RWPE1 (cell line): ENCODE measurements around the gene SAMD4B.

ENCODE experiments used
- CTCF ChIA-PET: fragments of 350-600 bp; sonication (Branson Sonifier 250); formaldehyde crosslinking; extraction: SDS; loops from one replicate; lab custom pipeline; 2021; lab: Yijun Ruan, JAX
- POLR2A ChIA-PET: fragments of 400-600 bp; formaldehyde crosslinking; extraction: SDS; loops from one replicate; lab custom pipeline; 2020; ENCODE audit warnings: antibody characterized with exemption; ENCODE audit not compliant: low non-redundant PET; lab: Yijun Ruan, JAX
- DNase-seq: peaks from one replicate; pipeline ENCODE4 v3.0.0; 2012; ENCODE audit warnings: low spot score
- H3K27ac ChIP-seq: fragments of 450-650 bp; 2 replicates; pipeline ENCODE4 v1.5.1; 2017
- CTCF ChIP-seq: fragments of 450-650 bp; conservative IDR thresholded peaks from 2 replicates; pipeline ENCODE4 v1.5.1; 2017; ENCODE audit warnings: low read depth, mild to moderate bottlenecking

SAMD4B gene

DNA sequence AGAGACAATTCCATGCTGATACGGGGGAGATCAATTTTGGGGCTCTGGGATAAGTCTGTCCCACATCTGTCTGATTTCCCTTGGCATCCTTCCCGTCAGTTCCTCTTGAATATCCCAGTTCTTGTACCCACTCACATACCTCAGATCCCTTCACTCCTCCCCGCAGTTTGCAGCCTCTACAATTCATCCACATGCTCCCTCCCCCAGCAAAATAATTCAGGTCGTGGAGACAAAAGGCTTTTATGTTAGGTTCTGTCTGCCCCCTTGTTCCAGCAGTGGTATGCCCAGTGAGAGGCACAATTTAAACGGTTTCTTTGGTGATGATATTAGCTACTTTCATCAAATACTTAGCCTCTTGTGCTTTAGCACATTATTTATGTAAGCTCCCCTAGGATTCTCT, 83.9 kb downstream of the SAMD4B start:
- TF ChIP-seq CTCF, result no peak
- H3K27ac ChIP-seq, result no peak overlapping the region
- CTCF ChIA-PET, result interaction anchor here (1.3 kb wide), 1 partner anchor 28 kb away, joined by 5 read pairs; no protein-coding TSS in a partner anchor
- POLR2A ChIA-PET, result no interaction called here
- DNase-seq, result no peak

DNA sequence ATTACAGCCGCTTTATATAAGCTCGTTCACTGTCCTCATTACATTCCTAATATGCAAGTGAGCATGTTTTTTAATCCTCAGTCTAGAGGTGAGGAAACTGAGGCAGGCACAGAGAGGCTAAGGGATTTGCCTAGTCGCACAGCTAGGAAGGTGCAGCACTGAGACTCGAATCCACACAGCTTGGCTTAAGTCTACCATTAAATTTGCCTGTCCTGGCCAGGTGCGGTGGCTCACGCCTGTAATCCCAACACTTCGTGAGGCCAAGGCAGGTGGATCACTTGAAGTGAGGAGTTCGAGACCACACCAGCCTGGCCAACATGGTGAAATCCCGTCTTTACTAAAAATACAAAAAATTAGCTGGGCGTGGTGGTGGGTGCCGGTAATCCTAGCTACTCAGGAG, 85.5 kb downstream of the SAMD4B start:
- no peak for DNase-seq
- ChIA-PET CTCF (no interaction called here), POLR2A (interaction anchor here (0.9 kb wide), 1 partner anchor 8 kb away, joined by 5 read pairs; the partner anchor contains the start of gene RPS16)
- peak overlapping the region; percentile 90 for H3K27ac ChIP-seq
- TF ChIP-seq CTCF, result no peak

DNA sequence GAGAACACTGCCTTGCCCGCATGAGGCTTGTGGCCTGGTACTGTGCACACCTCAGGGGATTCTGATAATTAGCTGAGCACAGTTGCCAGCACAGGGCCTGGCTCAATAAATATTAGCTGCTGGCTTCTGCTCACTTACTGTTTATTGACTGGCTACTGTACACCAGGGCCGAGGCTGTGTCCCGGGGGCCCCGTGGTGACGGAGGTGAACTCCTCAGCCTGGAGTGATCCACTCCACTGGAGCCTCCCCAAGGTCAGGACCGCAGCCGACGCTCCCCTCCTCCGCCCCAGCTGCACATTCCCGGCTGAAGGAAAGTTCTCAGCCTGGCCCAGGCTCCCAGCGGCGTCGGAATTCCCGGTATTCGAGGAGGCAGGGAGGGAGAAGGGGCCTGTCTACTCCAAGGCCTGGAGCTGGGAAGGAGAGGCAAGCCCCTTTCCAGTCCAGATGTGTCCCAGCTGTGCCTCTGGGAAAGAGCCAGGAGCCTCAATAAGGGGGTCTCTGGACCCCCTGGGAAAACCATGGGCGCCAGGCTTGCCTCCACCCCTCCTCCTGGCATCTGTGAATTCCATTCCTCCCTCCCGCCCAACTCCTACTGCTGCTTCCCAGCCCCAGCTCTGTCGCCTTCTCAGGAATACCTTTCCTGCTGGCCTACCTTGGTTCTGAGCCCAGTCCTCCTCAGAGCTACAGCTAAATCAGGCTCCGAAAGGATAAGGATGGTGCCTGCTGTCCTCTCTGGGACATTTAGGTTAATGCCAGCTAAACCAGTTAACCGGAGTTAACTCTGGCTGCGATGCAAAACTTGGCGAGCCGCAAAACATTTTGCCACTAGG, 86.3 kb downstream of the SAMD4B start:
- no peak for TF ChIP-seq CTCF
- ChIA-PET POLR2A (interaction anchor here (0.6 kb wide), 1 partner anchor 148 kb away, joined by 3 read pairs; no protein-coding TSS in a partner anchor), CTCF (interaction anchor here (0.7 kb wide), 1 partner anchor 32 kb away, joined by 7 read pairs; no protein-coding TSS in a partner anchor)
- H3K27ac ChIP-seq, result peak overlapping the region; percentile 90
- DNase-seq, result no peak

DNA sequence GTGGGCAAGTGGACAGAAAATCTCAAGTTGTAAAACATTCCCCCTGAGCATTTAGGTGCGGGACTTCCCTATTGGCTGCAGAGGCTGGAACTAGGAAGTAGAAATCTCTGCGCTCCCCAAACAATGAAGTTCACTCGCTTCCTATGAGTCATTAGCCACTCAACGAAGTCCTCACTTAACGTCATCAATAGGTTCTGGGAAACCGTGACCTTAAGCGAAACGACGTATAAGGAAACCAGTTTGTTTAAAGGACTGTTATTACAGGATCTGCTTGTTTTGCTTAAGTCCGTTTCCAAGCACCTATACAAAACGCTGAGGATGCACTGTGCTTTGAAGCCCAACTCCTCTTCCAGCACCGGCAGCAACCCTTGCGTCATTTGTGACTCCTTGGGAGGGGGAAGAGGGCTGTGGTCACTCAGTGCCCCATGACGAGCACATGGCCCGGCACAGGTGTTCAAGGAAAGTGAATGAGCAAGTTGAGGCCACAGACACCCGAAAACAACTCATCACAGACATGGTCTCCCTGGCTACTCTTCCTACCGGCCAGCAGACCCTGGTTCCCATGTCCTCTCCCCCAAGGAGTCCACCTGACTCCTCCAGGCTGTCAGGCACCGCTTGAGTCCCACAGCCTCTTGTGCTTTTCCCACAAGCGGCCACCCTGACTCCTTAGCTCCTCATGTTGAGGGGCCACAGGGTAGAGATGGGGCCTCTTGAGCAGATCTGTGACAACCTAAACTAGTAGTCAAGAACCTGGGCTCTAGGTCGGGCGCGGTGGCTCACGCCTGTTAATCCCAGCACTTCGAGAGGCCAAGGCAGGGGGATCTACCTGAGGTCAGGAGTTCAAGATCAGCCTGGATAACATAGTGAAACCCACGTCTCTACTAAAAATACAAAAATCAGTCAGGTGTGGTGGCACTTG, 88.7 kb downstream of the SAMD4B start:
- ChIA-PET POLR2A (no interaction called here), CTCF (interaction anchor here (0.5 kb wide), 1 partner anchor 579 kb away, joined by 3 read pairs; no protein-coding TSS in a partner anchor)
- TF ChIP-seq CTCF, result no peak
- peak; percentile 83 for DNase-seq
- H3K27ac ChIP-seq, result peak overlapping the region; percentile 90

DNA sequence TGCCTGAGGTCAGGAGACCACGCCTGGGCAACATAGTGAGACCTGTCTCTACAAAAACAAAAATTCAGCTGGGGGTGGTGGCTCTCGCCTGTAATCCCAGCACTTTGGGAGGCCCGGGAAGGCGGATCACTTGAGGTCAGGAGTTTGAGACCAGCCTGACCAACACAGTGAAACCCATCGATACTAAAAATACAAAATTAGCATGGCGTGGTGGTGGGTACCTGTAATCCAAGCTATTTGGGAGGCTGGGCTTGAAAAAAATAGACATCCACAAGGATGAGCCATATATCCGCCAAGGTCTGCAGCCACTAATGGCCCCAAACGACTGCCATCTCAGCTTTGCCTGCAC, 90.4 kb downstream of the SAMD4B start:
- ChIA-PET CTCF (interaction anchor here (1.2 to 1.7 kb wide), 2 partner anchors 12 to 35 kb away, joined by 3 to 8 read pairs; partner anchors contain the start of gene SUPT5H), POLR2A (interaction anchor here (0.6 kb wide), 2 partner anchors 17 to 55 kb away, joined by 3 read pairs; no protein-coding TSS in a partner anchor)
- H3K27ac ChIP-seq, result peak overlapping the region; percentile 90
- TF ChIP-seq CTCF, result no peak
- DNase-seq, result no peak

- no peak for TF ChIP-seq CTCF
- no peak for DNase-seq
- POLR2A ChIA-PET, result no interaction called here
- CTCF ChIA-PET, result interaction anchor here (1.7 kb wide), 1 partner anchor 12 kb away, joined by 8 read pairs; the partner anchor contains the start of gene SUPT5H
- peak overlapping the region; percentile 90 for H3K27ac ChIP-seq
Observed at GRCh38 chr19:39433480-39434079, 91.4 kb downstream of the SAMD4B start.
